Endothelial cell of umbilical vein (primary cell): ENCODE data around the gene C16orf74. TPM values are rescaled to one million over a fixed set of nuclear protein-coding genes. Genes with fewer than 3 reads are reported as not detected.
A peak's percentile ranks its signal among the peaks of the same experiment; 100 is the strongest.

Source experiments
- BruUV-seq: library from RNA; stranded (reverse); fragments of 400-500 nt; replicated peaks from 2 replicates; lab custom pipeline; 2021; lab: Mats Ljungman, UMichigan
- CTCF ChIA-PET: fragments of 300-600, 350-600 bp; sonication (Branson Sonifier 250); formaldehyde crosslinking; loops from one replicate; lab custom pipeline; 2021; ENCODE audit warnings: antibody characterized with exemption, inconsistent platforms; lab: Charles Lee
- POLR2A ChIA-PET: fragments of 300-600, 350-600 bp; sonication (Branson Sonifier 250); formaldehyde crosslinking; loops from one replicate; lab custom pipeline; 2021; ENCODE audit warnings: antibody characterized with exemption, inconsistent platforms; lab: Charles Lee
- DNase-seq: peaks from one replicate; pipeline ENCODE4 v3.0.0-alpha.2; 2011; ENCODE audit warnings: low read depth, low spot score
- FAIRE-seq: peaks from 2 replicates; lab custom pipeline; 2011; peaks lifted over from hg19 to GRCh38; lab: Jason Lieb, UNC
- H2AFZ ChIP-seq: 2 replicates; pipeline ENCODE4 v1.6.0; 2012; ENCODE audit warnings: low read depth, low read length, control low read depth, inconsistent platforms
- H3K27ac ChIP-seq: 2 replicates; pipeline ENCODE4 v1.5.1; 2011; ENCODE audit warnings: low read depth, mild to moderate bottlenecking, control low read depth, low read length, moderate library complexity; ENCODE audit not compliant: insufficient read depth
- H3K27me3 ChIP-seq, 2 experiments: 2 replicates each; pipeline versions ENCODE4 v1.6.0 to v1.6.1; 2011; ENCODE audit warnings: low read length in 2 of 2, mixed read lengths in 1 of 2; ENCODE audit not compliant: control insufficient read depth in 2 of 2, insufficient read depth in 2 of 2
- H3K36me3 ChIP-seq, 2 experiments: 2 replicates in 1 of 2; 3 replicates in 1 of 2; pipeline ENCODE4 v1.5.1; 2011; ENCODE audit warnings: low read length in 2 of 2, mild to moderate bottlenecking in 1 of 2, moderate library complexity in 1 of 2; ENCODE audit not compliant: control insufficient read depth in 2 of 2, insufficient read depth in 2 of 2; ENCODE audit errors: extremely low read depth in 1 of 2
- H3K4me1 ChIP-seq: 3 replicates; pipeline ENCODE4 v1.5.1; 2011; ENCODE audit warnings: mild to moderate bottlenecking, low read length; ENCODE audit not compliant: control insufficient read depth, insufficient read depth; ENCODE audit errors: extremely low read depth
- H3K4me2 ChIP-seq: 2 replicates; pipeline ENCODE4 v1.6.1; 2011; ENCODE audit warnings: low read length, control low read depth, mixed read lengths; ENCODE audit not compliant: insufficient read depth
- H3K4me3 ChIP-seq, 3 experiments: fragments of 200-600 bp in 1 of 3; sonication (generic), shearing (Covaris generic) in 1 of 3; replicated peaks in 1 of 3; 2 replicates each; pipeline ENCODE4 v1.5.1; 2011 to 2016; ENCODE audit warnings: control low read depth in 3 of 3, low read length in 3 of 3, mild to moderate bottlenecking in 2 of 3, inconsistent platforms in 1 of 3, low read depth in 1 of 3, moderate library complexity in 1 of 3; ENCODE audit not compliant: insufficient read depth in 1 of 3
- H3K79me2 ChIP-seq: 2 replicates; pipeline ENCODE4 v1.6.0; 2012; ENCODE audit warnings: low read length, inconsistent platforms; ENCODE audit not compliant: control insufficient read depth, insufficient read depth
- H3K9ac ChIP-seq: replicated peaks from 2 replicates; pipeline ENCODE3; 2011; ENCODE audit warnings: low read length, control low read depth; ENCODE audit not compliant: insufficient read depth; ENCODE audit errors: extremely low read depth
- H3K9me1 ChIP-seq: replicated peaks from 3 replicates; pipeline ENCODE4 v1.6.0; 2011; ENCODE audit warnings: mild to moderate bottlenecking, low read length; ENCODE audit not compliant: control insufficient read depth, insufficient read depth; ENCODE audit errors: extremely low read depth
- H3K9me3 ChIP-seq: replicated peaks from 2 replicates; pipeline ENCODE4 v1.5.1; 2012; ENCODE audit warnings: low read length, inconsistent platforms; ENCODE audit not compliant: control insufficient read depth, insufficient read depth
- H4K20me1 ChIP-seq: replicated peaks from 2 replicates; pipeline ENCODE3; 2011; ENCODE audit warnings: mild to moderate bottlenecking, low read length; ENCODE audit not compliant: control insufficient read depth, insufficient read depth; ENCODE audit errors: extremely low read depth
- CTCF ChIP-seq, 2 donors: IDR thresholded peaks; 1 replicate in 1 of 2; 2 replicates in 1 of 2; pipeline ENCODE4 v1.5.1; 2011; ENCODE audit warnings: low read length in 2 of 2, mild to moderate bottlenecking in 2 of 2, moderate library complexity in 2 of 2, control low read depth in 1 of 2, inconsistent platforms in 1 of 2, low read depth in 1 of 2; ENCODE audit not compliant: insufficient read depth in 1 of 2; ENCODE audit errors: extremely low read depth in 1 of 2
- EZH2 ChIP-seq: IDR thresholded peaks from 2 replicates; pipeline ENCODE4 v1.6.1; 2012; ENCODE audit warnings: borderline replicate concordance, low read depth, mild to moderate bottlenecking, moderate library complexity, low read length, inconsistent platforms; ENCODE audit not compliant: severe bottlenecking
- FOS ChIP-seq: IDR thresholded peaks from 2 replicates; pipeline ENCODE4 v1.6.1; 2011; ENCODE audit warnings: mild to moderate bottlenecking, low read length, moderate library complexity, borderline replicate concordance; ENCODE audit not compliant: insufficient read depth
- JUN ChIP-seq: IDR thresholded peaks from 2 replicates; pipeline ENCODE4 v1.6.1; 2011; ENCODE audit warnings: borderline replicate concordance, low read depth; ENCODE audit not compliant: insufficient read length, insufficient read depth
- MAX ChIP-seq: IDR thresholded peaks from 2 replicates; pipeline ENCODE4 v1.6.1; 2011; ENCODE audit not compliant: insufficient read depth, insufficient read length
- MYC ChIP-seq: IDR thresholded peaks from one replicate; pipeline ENCODE4 v1.6.1; 2011; ENCODE audit warnings: mild to moderate bottlenecking, low read depth, low read length
- POLR2A ChIP-seq: IDR thresholded peaks from 2 replicates; pipeline ENCODE4 v1.6.1; 2012; ENCODE audit warnings: low read depth, mild to moderate bottlenecking, control low read depth, low read length
- POLR2AphosphoS5 ChIP-seq: IDR thresholded peaks from 2 replicates; pipeline ENCODE4 v1.6.1; 2012; ENCODE audit warnings: low read depth, mild to moderate bottlenecking, control low read depth, low read length, moderate library complexity; ENCODE audit not compliant: insufficient read depth
- dilution Hi-C: fragments of 300-500 bp; cut with MboI; formaldehyde crosslinking; loops from one replicate; pipeline ENCODE4 v1.15.0; 2019; ENCODE audit warnings: low sequenced_read_pairs; ENCODE audit not compliant: extremely low pct_ligation_motif_present
- intact Hi-C: fragments of 100-400 bp; cut with micrococcal nuclease; formaldehyde crosslinking; loops from one replicate; pipeline ENCODE4 v1.10.0; 2022
- polyA plus RNA-seq, 4 experiments: library from polyadenylated mRNA; depleted of rRNA in 3 of 4; stranded (reverse) in 3 of 4; unstranded in 1 of 4; fragments of >200 nt; gene quantifications; 2 replicates each; pipeline versions ENCODE4 v1.2.1 to v1.2.3, GENCODE V29; 2011 to 2012; ENCODE audit warnings: missing spikeins in 1 of 4
- total RNA-seq: library from RNA; stranded (reverse); gene quantifications from 2 replicates; pipeline ENCODE4 v1.2.3, GENCODE V29; 2021

The C16orf74 gene
- total and polyA plus RNA-seq, 2 donors (not counting 3 experiments of a cell fraction or from before 2014, with no cell fraction given), result 12.1 to 38.7 TPM

GRCh38 chr16:85799497-85800320 lies 48.8 kb upstream of the C16orf74 start, which contains the start of the genes COX4I1 and EMC8:
COX4I1 (plus strand) TSS chr16:85799695; CDS start chr16:85801206, 1,511 bp downstream.
EMC8 (minus strand) TSS chr16:85799544; CDS start chr16:85799295, 249 bp downstream.
- H3K4me1 ChIP-seq, result peaks cover 14% of the 10 kb centered on the region
- ChIA-PET CTCF (interaction anchor here (0.7 to 2.1 kb wide), 3 partner anchors 11 to 22 kb away, joined by 3 to 7 read pairs (median 5); no protein-coding TSS in a partner anchor), POLR2A (no interaction called here)
- H3K9me3 ChIP-seq, result no peaks in the 10 kb centered on the region
- peaks cover 21 to 31% of the 10 kb centered on the region in 2 experiments for H3K36me3 ChIP-seq
- TF ChIP-seq CTCF (IDR thresholded peaks at IDR 0.05; ENCODE audit: extremely low read depth in 1 of 2, insufficient read depth in 1 of 2, low read depth in 1 of 2, low read length in 2 of 2) (no peak), EZH2 (no peak), FOS (no peak), POLR2AphosphoS5 (peak; percentile 70), JUN (peak; percentile 3), MAX (peak; percentile 19), MYC (no peak), POLR2A (peak; percentile 79)
- H3K4me2 ChIP-seq, result peak within 1 kb of the TSS; percentile 83
- dilution Hi-C loops (no loop called here), intact Hi-C loops (loop anchor here (1.0 kb wide), 2 partner anchors 21 to 47 kb away; no protein-coding TSS in a partner anchor)
- peak; percentile 92 for DNase-seq
- H3K79me2 ChIP-seq, result peaks cover 82% of the 10 kb centered on the region
- H3K27ac ChIP-seq, result peak within 1 kb of the TSS; percentile 96
- H3K9me1 ChIP-seq, result no peaks in the 10 kb centered on the region
- peaks cover 5% of the 10 kb centered on the region for H4K20me1 ChIP-seq
- H2AFZ ChIP-seq, result peak within 1 kb of the TSS; percentile 34
- FAIRE-seq, result peak; percentile 86
- no peaks in the 10 kb centered on the region for H3K27me3 ChIP-seq
- BruUV-seq, result no TSS peak
- H3K4me3 ChIP-seq, result peak within 1 kb of the TSS; percentile 52 to 99 (median 85)
- H3K9ac ChIP-seq, result peak within 1 kb of the TSS; percentile 98
